Smooth muscle cell (in vitro differentiated cells): Measurements from ENCODE around the gene ARHGEF39. TPM values are rescaled to one million over a fixed set of nuclear protein-coding genes. Genes with fewer than 3 reads are reported as not detected.

Source experiments
- DNase-seq: peaks from one replicate; lab custom pipeline; 2025; ENCODE audit not compliant: unreplicated experiment; lab: John Stamatoyannopoulos, UW
- H2AFZ ChIP-seq: fragments of 200-600 bp; sonication (generic); 2 replicates; pipeline ENCODE4 v1.6.0; 2016; ENCODE audit warnings: antibody characterized with exemption, low read depth, mild to moderate bottlenecking
- H3F3A ChIP-seq: fragments of 200-600 bp; sonication (generic); 2 replicates; pipeline ENCODE4 v1.6.0; 2017; ENCODE audit warnings: antibody characterized with exemption, low read depth
- H3K27ac ChIP-seq: fragments of 200-600 bp; sonication (generic); 2 replicates; pipeline ENCODE4 v1.5.1; 2016; ENCODE audit warnings: low read depth, mild to moderate bottlenecking
- H3K27me3 ChIP-seq: fragments of 200-600 bp; sonication (generic); 2 replicates; pipeline ENCODE4 v1.6.1; 2016; ENCODE audit warnings: low read depth, mild to moderate bottlenecking
- H3K36me3 ChIP-seq: fragments of 200-600 bp; sonication (generic); 2 replicates; pipeline ENCODE4 v1.5.1; 2016; ENCODE audit warnings: low read depth
- H3K4me1 ChIP-seq: fragments of 200-600 bp; sonication (generic); 2 replicates; pipeline ENCODE4 v1.5.1; 2016; ENCODE audit warnings: low read depth
- H3K4me2 ChIP-seq: fragments of 200-600 bp; sonication (generic); 2 replicates; pipeline ENCODE4 v1.6.0; 2016; ENCODE audit warnings: mild to moderate bottlenecking
- H3K4me3 ChIP-seq: fragments of 200-600 bp; sonication (generic); 2 replicates; pipeline ENCODE4 v1.5.1; 2016; ENCODE audit warnings: mild to moderate bottlenecking
- H3K79me2 ChIP-seq: fragments of 200-600 bp; sonication (generic); 2 replicates; pipeline ENCODE4 v1.6.0; 2016; ENCODE audit warnings: low read depth, mild to moderate bottlenecking
- H3K9ac ChIP-seq: fragments of 200-600 bp; sonication (generic); 2 replicates; pipeline ENCODE4 v1.6.0; 2016; ENCODE audit warnings: low read depth
- H3K9me3 ChIP-seq: fragments of 200-600 bp; sonication (generic); replicated peaks from 2 replicates; pipeline ENCODE4 v1.5.1; 2016; ENCODE audit warnings: low read depth
- H4K20me1 ChIP-seq: fragments of 200-600 bp; sonication (generic); 2 replicates; pipeline ENCODE4 v1.6.0; 2016; ENCODE audit warnings: low read depth
- CTCF ChIP-seq: fragments of 200-600 bp; sonication (generic); IDR thresholded peaks from 2 replicates; pipeline ENCODE4 v1.5.1; 2017; ENCODE audit warnings: borderline replicate concordance, mild to moderate bottlenecking, antibody characterized with exemption; ENCODE audit not compliant: insufficient read depth, poor library complexity, severe bottlenecking
- WGBS: methylation state at CpG from one replicate; pipeline ENCODE4 v1.1.7; 2016; ENCODE audit warnings: low lambda C conversion rate; 5-methylcytosine and 5-hydroxymethylcytosine counted together
- polyA plus RNA-seq: library from polyadenylated mRNA; unstranded; fragments of >200 nt; fragmentation: Nextera tagmentation; extraction: Ambion mirVana; gene quantifications from 2 replicates; pipeline ENCODE4 v1.2.1, GENCODE V29; 2016
- total RNA-seq: library from RNA; depleted of rRNA; stranded (reverse); fragments of >200 nt; gene quantifications from 2 replicates; pipeline ENCODE4 v1.2.3, GENCODE V29; 2014

Gene ARHGEF39
- total and polyA plus RNA-seq, 2 experiments from 2014 or later = 1.9 to 2.1 TPM

- 95% methylated on average over 7 of the region's 7 CpGs for WGBS
These were observed 2.6 kb downstream of the ARHGEF39 start for GRCh38 chr9:35662437-35662836.

GRCh38 chr9:35661756-35662350, 3.1 kb downstream of the ARHGEF39 start:
- Histone ChIP-seq H3K4me3 (no peak overlapping the region), H3K9ac (no peak overlapping the region), H4K20me1 (no peaks in the 10 kb centered on the region), H3K9me3 (no peaks in the 10 kb centered on the region), H3K4me2 (no peak overlapping the region), H3F3A (no peaks in the 10 kb centered on the region), H3K36me3 (no peaks in the 10 kb centered on the region), H3K4me1 (peaks cover 15% of the 10 kb centered on the region), H3K79me2 (peaks cover 5% of the 10 kb centered on the region), H3K27ac (peak overlapping the region; percentile 29), H2AFZ (no peak overlapping the region), H3K27me3 (no peaks in the 10 kb centered on the region)
- DNase-seq = no peak
- TF ChIP-seq CTCF = no peak
- WGBS = 73% methylated on average over 3 of the region's 3 CpGs

More at GRCh38 chr9:35662437-35662836, 2.6 kb downstream of the ARHGEF39 start:
- Histone ChIP-seq H2AFZ (no peak overlapping the region), H3K4me1 (peaks cover 15% of the 10 kb centered on the region), H3K27ac (no peak overlapping the region), H3K4me3 (no peak overlapping the region), H3K79me2 (peaks cover 5% of the 10 kb centered on the region), H3K27me3 (no peaks in the 10 kb centered on the region), H3K9ac (no peak overlapping the region), H3F3A (no peaks in the 10 kb centered on the region), H4K20me1 (no peaks in the 10 kb centered on the region), H3K9me3 (no peaks in the 10 kb centered on the region), H3K4me2 (no peak overlapping the region), H3K36me3 (no peaks in the 10 kb centered on the region)
- TF ChIP-seq CTCF = no peak
- no peak for DNase-seq

GRCh38 chr9:35660966-35661415, 4.0 kb downstream of the ARHGEF39 start:
- H3F3A ChIP-seq = no peaks in the 10 kb centered on the region
- H3K4me1 ChIP-seq = peaks cover 15% of the 10 kb centered on the region
- no peak overlapping the region for H3K9ac ChIP-seq
- H3K4me2 ChIP-seq = peak overlapping the region; percentile 35
- peak; percentile 19 for TF ChIP-seq CTCF
- DNase-seq = no peak
- no peaks in the 10 kb centered on the region for H3K27me3 ChIP-seq
- 61% methylated on average over 9 of the region's 9 CpGs for WGBS
- no peaks in the 10 kb centered on the region for H3K9me3 ChIP-seq
- H4K20me1 ChIP-seq = no peaks in the 10 kb centered on the region
- H3K79me2 ChIP-seq = peaks cover 5% of the 10 kb centered on the region
- no peak overlapping the region for H2AFZ ChIP-seq
- peak overlapping the region; percentile 29 for H3K27ac ChIP-seq
- no peaks in the 10 kb centered on the region for H3K36me3 ChIP-seq
- H3K4me3 ChIP-seq = no peak overlapping the region

- Histone ChIP-seq H3K4me2 (peak overlapping the region; percentile 91), H3K4me1 (peaks cover 12% of the 10 kb centered on the region), H2AFZ (no peak overlapping the region), H3K36me3 (no peaks in the 10 kb centered on the region), H3F3A (no peaks in the 10 kb centered on the region), H3K9me3 (no peaks in the 10 kb centered on the region), H3K4me3 (peak overlapping the region; percentile 82), H3K27ac (peak overlapping the region; percentile 98), H3K9ac (peak overlapping the region; percentile 99), H4K20me1 (no peaks in the 10 kb centered on the region), H3K27me3 (no peaks in the 10 kb centered on the region), H3K79me2 (peaks cover 5% of the 10 kb centered on the region)
- TF ChIP-seq CTCF = no peak
- DNase-seq = no peak
- 65% methylated on average over 3 of the region's 3 CpGs for WGBS
These were observed 5.7 kb downstream of the ARHGEF39 start for GRCh38 chr9:35659340-35659739.
